A172 (cell line): ENCODE measurements around the gene GRHL3. TPM values are rescaled to one million over a fixed set of nuclear protein-coding genes. Genes with fewer than 3 reads are reported as not detected.

Experiments
- DNase-seq: peaks from one replicate; pipeline ENCODE4 v3.0.0-alpha.2; 2015; ENCODE audit warnings: low spot score
- total RNA-seq: library from RNA; depleted of rRNA; stranded (reverse); fragments of >200 nt; shearing (Covaris generic); gene quantifications from 2 replicates; pipeline ENCODE4 v1.2.3, GENCODE V29; 2014

The GRHL3 gene
- total RNA-seq, 1 experiment from 2014 or later, result 0.10 TPM

GRCh38 chr1:24293392-24294227 lies 25.5 kb upstream of the GRHL3 start:
- DNase-seq, result no peak

GRCh38 chr1:24294228-24294672 lies 24.9 kb upstream of the GRHL3 start:
- peak; percentile 74 for DNase-seq

- peak; percentile 64 for DNase-seq
Measured at GRCh38 chr1:24294716-24295371, 24.3 kb upstream of the GRHL3 start.

GRCh38 chr1:24295535-24295934 lies 23.6 kb upstream of the GRHL3 start:
- DNase-seq, result no peak

- DNase-seq, result no peak
Measured at GRCh38 chr1:24297187-24297851, 21.8 kb upstream of the GRHL3 start.

- no peak for DNase-seq
Measured at GRCh38 chr1:24297852-24298232, 21.3 kb upstream of the GRHL3 start.

- DNase-seq, result no peak
Measured at GRCh38 chr1:24298606-24299005, 20.6 kb upstream of the GRHL3 start.

- DNase-seq, result no peak
Measured at GRCh38 chr1:24299901-24300300, 19.3 kb upstream of the GRHL3 start.

- no peak for DNase-seq
Measured at GRCh38 chr1:24300971-24301784, 18.0 kb upstream of the GRHL3 start.

GRCh38 chr1:24301785-24302175 lies 17.4 kb upstream of the GRHL3 start:
- DNase-seq, result no peak

GRCh38 chr1:24302209-24302611 lies 16.9 kb upstream of the GRHL3 start:
- no peak for DNase-seq

GRCh38 chr1:24303600-24303999 lies 15.6 kb upstream of the GRHL3 start:
- no peak for DNase-seq

- DNase-seq, result no peak
Measured at GRCh38 chr1:24304763-24305162, 14.4 kb upstream of the GRHL3 start.

GRCh38 chr1:24308365-24309015 lies 10.7 kb upstream of the GRHL3 start:
- no peak for DNase-seq

GRCh38 chr1:24309762-24310485 lies 9.2 kb upstream of the GRHL3 start:
- peak; percentile 4 for DNase-seq

- no peak for DNase-seq
Measured at GRCh38 chr1:24311234-24311633, 7.9 kb upstream of the GRHL3 start.

- no peak for DNase-seq
Measured at GRCh38 chr1:24311741-24312140, 7.4 kb upstream of the GRHL3 start.

- DNase-seq, result no peak
Measured at GRCh38 chr1:24315391-24315790, 3.8 kb upstream of the GRHL3 start.

GRCh38 chr1:24316645-24317044 lies 2.5 kb upstream of the GRHL3 start:
- DNase-seq, result no peak

- DNase-seq, result no peak
Measured at GRCh38 chr1:24317081-24317480, 2.1 kb upstream of the GRHL3 start.
